ENCODE results near the gene PHLDB2.

The PHLDB2 gene

DNA sequence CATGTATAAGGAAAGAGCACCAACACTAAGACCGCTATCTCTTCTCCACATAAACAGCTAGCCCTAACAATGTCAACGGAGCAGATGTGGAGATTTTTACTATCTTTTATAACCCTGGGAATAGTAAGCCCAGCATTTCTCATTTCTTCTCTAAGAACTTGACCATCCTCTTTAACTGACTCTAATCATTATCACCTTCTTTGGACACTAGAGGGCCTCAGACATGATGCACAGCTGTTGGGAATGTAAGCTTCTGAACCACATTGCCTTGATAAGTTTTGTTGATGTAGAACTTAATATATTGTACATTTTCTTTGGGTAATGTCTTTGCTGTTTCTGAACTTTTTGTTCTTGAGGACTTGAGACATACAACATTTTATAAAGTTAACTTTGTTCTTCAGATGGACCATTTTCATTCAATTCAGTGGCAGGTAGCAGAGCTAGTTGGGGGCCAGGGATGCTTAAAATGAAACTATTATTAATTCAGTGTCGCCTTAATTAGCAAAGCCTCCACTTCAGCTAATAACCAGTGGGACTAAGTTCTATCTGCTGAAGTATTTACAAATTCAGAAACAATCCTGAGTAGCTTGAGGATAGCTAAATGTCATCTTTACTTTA is 130.1 kb downstream of the PHLDB2 start:
- no peak overlapping the region for H3K9ac ChIP-seq (ENCODE audit: low read length)
- DNase-seq, result peak; percentile 78
- peaks cover 12 to 51% of the 10 kb centered on the region in 2 experiments for H3K36me3 ChIP-seq (ENCODE audit: control insufficient read depth in 1 of 2, insufficient read depth in 2 of 2, low read depth in 1 of 2, low read length in 2 of 2)
- H3K79me1 ChIP-seq (replicated peaks; ENCODE audit: low read length, poor library complexity, severe bottlenecking), result peaks cover 3% of the 10 kb centered on the region
- H2BK12ac ChIP-seq (ENCODE audit: low read length in 2 of 2), result no peak overlapping the region
- H2BK120ac ChIP-seq (ENCODE audit: low read depth, low read length), result no peak overlapping the region
- H4K91ac ChIP-seq (ENCODE audit: low read length), result no peak overlapping the region
- no peaks in the 10 kb centered on the region for H3K27me3 ChIP-seq (ENCODE audit: control insufficient read depth in 1 of 2, insufficient read depth in 1 of 2, low read length in 2 of 2)
- 68% methylated on average over 2 of the region's 3 CpGs for WGBS
- H3K27ac ChIP-seq (ENCODE audit: low read length, poor library complexity, severe bottlenecking), result no peak overlapping the region
- no peak overlapping the region for H4K8ac ChIP-seq (ENCODE audit: low read length)
- no peak overlapping the region for H2BK5ac ChIP-seq (ENCODE audit: low read depth, low read length, poor library complexity, severe bottlenecking)
- no peak overlapping the region for H3K18ac ChIP-seq (ENCODE audit: low read depth in 1 of 2, low read length in 2 of 2)
- H3K4ac ChIP-seq (ENCODE audit: low read depth in 1 of 2, low read length in 2 of 2), result no peak overlapping the region
- H3K4me3 ChIP-seq (ENCODE audit: insufficient read depth in 1 of 2, low read depth in 1 of 2, low read length in 2 of 2), result no peak overlapping the region
- H3K14ac ChIP-seq (ENCODE audit: low read length in 2 of 2), result no peak overlapping the region
- no peak overlapping the region for H3K4me2 ChIP-seq (ENCODE audit: low read length, poor library complexity, severe bottlenecking)
- H3K23ac ChIP-seq (ENCODE audit: low read length in 2 of 2), result no peak overlapping the region
- H2AK5ac ChIP-seq (ENCODE audit: low read length, severe bottlenecking), result no peak overlapping the region
- no peak overlapping the region for H2AFZ ChIP-seq (ENCODE audit: low read depth, low read length)
- H3K4me1 ChIP-seq (ENCODE audit: control insufficient read depth, insufficient read depth, low read depth, low read length), result no peaks in the 10 kb centered on the region
- no peaks in the 10 kb centered on the region for H3K9me3 ChIP-seq (ENCODE audit: control insufficient read depth, low read length)
- H2BK15ac ChIP-seq (ENCODE audit: low read depth, poor library complexity, severe bottlenecking), result no peak overlapping the region

- Histone ChIP-seq H3K79me1 (replicated peaks; ENCODE audit: low read length, poor library complexity, severe bottlenecking) (peaks cover 1% of the 10 kb centered on the region), H3K14ac (ENCODE audit: low read length in 2 of 2) (no peak overlapping the region), H3K9ac (ENCODE audit: low read length) (no peak overlapping the region), H3K4me1 (ENCODE audit: control insufficient read depth, insufficient read depth, low read depth, low read length) (no peaks in the 10 kb centered on the region), H3K4me3 (ENCODE audit: insufficient read depth in 1 of 2, low read depth in 1 of 2, low read length in 2 of 2) (no peak overlapping the region), H3K23ac (ENCODE audit: low read length in 2 of 2) (no peak overlapping the region), H2AK5ac (ENCODE audit: low read length, severe bottlenecking) (no peak overlapping the region), H3K4me2 (ENCODE audit: low read length, poor library complexity, severe bottlenecking) (no peak overlapping the region), H2BK12ac (ENCODE audit: low read length in 2 of 2) (no peak overlapping the region), H2BK5ac (ENCODE audit: low read depth, low read length, poor library complexity, severe bottlenecking) (no peak overlapping the region), H4K91ac (ENCODE audit: low read length) (no peak overlapping the region), H3K27me3 (ENCODE audit: control insufficient read depth in 1 of 2, insufficient read depth in 1 of 2, low read length in 2 of 2) (no peaks in the 10 kb centered on the region), H4K8ac (ENCODE audit: low read length) (no peak overlapping the region), H3K27ac (ENCODE audit: low read length, poor library complexity, severe bottlenecking) (no peak overlapping the region), H3K4ac (ENCODE audit: low read depth in 1 of 2, low read length in 2 of 2) (no peak overlapping the region), H3K36me3 (ENCODE audit: control insufficient read depth in 1 of 2, insufficient read depth in 2 of 2, low read depth in 1 of 2, low read length in 2 of 2) (peaks cover 6 to 35% of the 10 kb centered on the region in 2 experiments), H2BK15ac (ENCODE audit: low read depth, poor library complexity, severe bottlenecking) (no peak overlapping the region), H2AFZ (ENCODE audit: low read depth, low read length) (no peak overlapping the region), H2BK120ac (ENCODE audit: low read depth, low read length) (no peak overlapping the region), H3K9me3 (ENCODE audit: control insufficient read depth, low read length) (no peaks in the 10 kb centered on the region), H3K18ac (ENCODE audit: low read depth in 1 of 2, low read length in 2 of 2) (no peak overlapping the region)
- DNase-seq, result no peak
- 70% methylated on average over 2 of the region's 2 CpGs for WGBS
Measured at GRCh38 chr3:111993038-111993437, 134.0 kb downstream of the PHLDB2 start.

- Histone ChIP-seq H2BK15ac (ENCODE audit: low read depth, poor library complexity, severe bottlenecking) (no peak within 1 kb of the TSS), H2BK5ac (ENCODE audit: low read depth, low read length, poor library complexity, severe bottlenecking) (peak within 1 kb of the TSS; percentile 5), H4K91ac (ENCODE audit: low read length) (no peak within 1 kb of the TSS), H3K9ac (ENCODE audit: low read length) (peak within 1 kb of the TSS; percentile 47), H3K4me2 (ENCODE audit: low read length, poor library complexity, severe bottlenecking) (peak within 1 kb of the TSS; percentile 78), H3K79me1 (replicated peaks; ENCODE audit: low read length, poor library complexity, severe bottlenecking) (peaks cover 11% of the 10 kb centered on the region), H2AK5ac (ENCODE audit: low read length, severe bottlenecking) (no peak within 1 kb of the TSS), H3K18ac (ENCODE audit: low read depth in 1 of 2, low read length in 2 of 2) (no peak within 1 kb of the TSS), H3K27ac (ENCODE audit: low read length, poor library complexity, severe bottlenecking) (peak within 1 kb of the TSS; percentile 48), H2BK12ac (ENCODE audit: low read length in 2 of 2) (no peak within 1 kb of the TSS), H3K14ac (ENCODE audit: low read length in 2 of 2) (no peak within 1 kb of the TSS), H3K23ac (ENCODE audit: low read length in 2 of 2) (peak within 1 kb of the TSS in 1 of 2 experiments; percentile 3), H3K4me3 (ENCODE audit: insufficient read depth in 1 of 2, low read depth in 1 of 2, low read length in 2 of 2) (peak within 1 kb of the TSS; percentile 69 to 81), H2AFZ (ENCODE audit: low read depth, low read length) (peak within 1 kb of the TSS; percentile 46), H4K8ac (ENCODE audit: low read length) (peak within 1 kb of the TSS; percentile 50), H3K9me3 (ENCODE audit: control insufficient read depth, low read length) (no peaks in the 10 kb centered on the region), H3K36me3 (ENCODE audit: control insufficient read depth in 1 of 2, insufficient read depth in 2 of 2, low read depth in 1 of 2, low read length in 2 of 2) (peaks cover 0 to 11% of the 10 kb centered on the region in 2 experiments), H3K4me1 (ENCODE audit: control insufficient read depth, insufficient read depth, low read depth, low read length) (peaks cover 18% of the 10 kb centered on the region), H3K27me3 (ENCODE audit: control insufficient read depth in 1 of 2, insufficient read depth in 1 of 2, low read length in 2 of 2) (peaks cover 0 to 10% of the 10 kb centered on the region in 2 experiments), H3K4ac (ENCODE audit: low read depth in 1 of 2, low read length in 2 of 2) (peak within 1 kb of the TSS in 1 of 2 experiments; percentile 57), H2BK120ac (ENCODE audit: low read depth, low read length) (no peak within 1 kb of the TSS)
- peak; percentile 30 for DNase-seq
- WGBS, result 4% methylated on average over 30 of the region's 30 CpGs
Measured at GRCh38 chr3:111998636-111999483, 139.8 kb downstream of the PHLDB2 start, which contains the start of gene TAGLN3. Gene TAGLN3, plus strand, starts transcription at chr3:111998922. Its CDS starts 501 bp downstream, at chr3:111999423.
